RKO (cell line): ENCODE data around the gene IL22RA2.

Experiments used
- DNase-seq: peaks from one replicate; pipeline ENCODE4 v3.0.0-alpha.2; 2016; ENCODE audit warnings: low spot score

IL22RA2 gene

DNA sequence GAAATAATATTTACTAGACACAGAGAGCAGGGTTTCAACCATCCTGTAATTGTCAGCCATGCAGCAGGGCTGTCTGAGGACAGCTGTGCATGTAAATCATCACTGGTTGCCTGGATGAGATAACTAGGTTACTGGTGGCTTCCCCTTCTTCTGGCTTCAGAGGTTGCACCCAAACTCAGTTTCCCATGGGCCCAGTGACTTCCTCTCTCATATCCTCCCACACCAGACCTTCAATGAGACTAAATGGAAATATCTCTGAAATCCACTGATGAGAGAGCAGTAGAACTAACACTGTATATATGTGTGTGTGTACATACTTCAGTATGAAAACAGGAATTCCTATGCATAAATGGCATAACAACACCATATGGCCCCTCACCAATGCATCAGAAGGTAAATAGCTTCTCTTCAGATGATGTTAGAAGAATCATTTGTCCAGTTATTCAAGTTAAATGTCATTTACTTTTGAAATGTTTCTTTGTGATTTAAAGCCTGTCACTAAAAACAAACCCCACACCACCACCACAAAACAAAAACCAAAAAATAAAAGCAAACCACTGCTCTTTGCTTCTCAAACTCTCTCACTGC, 77.7 kb downstream of the IL22RA2 start:
- no peak for DNase-seq

- DNase-seq: no peak
Observed at GRCh38 chr6:137095093-137095492, 78.4 kb downstream of the IL22RA2 start.

DNA sequence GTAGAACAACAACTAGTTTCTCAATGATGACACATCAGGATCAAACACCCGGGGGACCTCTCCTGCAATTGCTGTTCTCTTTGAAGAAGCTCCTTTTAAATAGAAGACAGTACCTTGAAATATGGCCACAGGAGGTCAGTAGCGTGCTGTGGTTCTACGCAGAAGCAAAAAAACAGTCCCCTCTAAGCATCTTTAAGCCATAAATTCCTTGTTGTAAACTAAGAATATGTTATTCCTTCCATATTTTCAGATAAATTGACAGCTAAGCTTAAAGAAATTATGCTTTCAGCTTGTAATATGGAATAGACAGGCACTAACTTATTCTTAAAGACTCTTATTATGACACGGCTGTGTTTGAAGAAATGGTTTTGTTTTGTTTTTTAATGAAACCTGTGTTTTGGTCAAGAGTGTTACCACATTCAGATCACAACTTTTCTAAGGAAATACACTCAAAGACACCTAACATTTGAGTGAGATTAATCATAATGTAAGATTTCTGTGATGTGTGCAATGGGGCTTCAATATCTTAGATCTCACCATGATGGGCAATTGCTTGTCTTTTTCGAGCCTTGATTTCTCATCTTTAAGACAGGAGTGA, 78.9 kb downstream of the IL22RA2 start:
- DNase-seq: peak; percentile 75
